Duodenal mucosa (tissue), 2 donors: ENCODE results near the gene ARPC5.
"Not testable (repeated sequence)": the region's sequence is repeated elsewhere in the genome, so short reads cannot be mapped to it uniquely, and the experiment has no call there.

ENCODE experiments used
- H3K27ac ChIP-seq: one replicate; pipeline ENCODE4 v1.7.0; 2013; ENCODE audit warnings: low read depth, low read length
- H3K27me3 ChIP-seq, 2 donors: one replicate each; pipeline ENCODE4 v1.7.0; 2013; ENCODE audit warnings: low read length in 2 of 2, control low read depth in 1 of 2; ENCODE audit not compliant: insufficient read depth in 2 of 2, control insufficient read depth in 1 of 2
- H3K36me3 ChIP-seq, 2 donors: one replicate each; pipeline ENCODE4 v1.7.0; 2013; ENCODE audit warnings: low read length in 2 of 2, control low read depth in 1 of 2; ENCODE audit not compliant: insufficient read depth in 2 of 2, control insufficient read depth in 1 of 2
- H3K4me1 ChIP-seq, 2 donors: one replicate each; pipeline ENCODE4 v1.7.0; 2013; ENCODE audit warnings: low read length in 2 of 2, control low read depth in 1 of 2; ENCODE audit not compliant: insufficient read depth in 2 of 2, control insufficient read depth in 1 of 2
- H3K4me3 ChIP-seq, 2 donors: one replicate each; pipeline ENCODE4 v1.7.0; 2013; ENCODE audit warnings: low read length in 2 of 2, low read depth in 1 of 2
- H3K9ac ChIP-seq, 2 donors: one replicate each; pipeline ENCODE4 v1.7.0; 2013; ENCODE audit warnings: low read length in 2 of 2, low read depth in 1 of 2
- H3K9me3 ChIP-seq, 2 donors: one replicate each; pipeline ENCODE4 v1.7.0; 2013; ENCODE audit warnings: low read length in 2 of 2, control low read depth in 1 of 2; ENCODE audit not compliant: control insufficient read depth in 1 of 2

ARPC5 gene

DNA sequence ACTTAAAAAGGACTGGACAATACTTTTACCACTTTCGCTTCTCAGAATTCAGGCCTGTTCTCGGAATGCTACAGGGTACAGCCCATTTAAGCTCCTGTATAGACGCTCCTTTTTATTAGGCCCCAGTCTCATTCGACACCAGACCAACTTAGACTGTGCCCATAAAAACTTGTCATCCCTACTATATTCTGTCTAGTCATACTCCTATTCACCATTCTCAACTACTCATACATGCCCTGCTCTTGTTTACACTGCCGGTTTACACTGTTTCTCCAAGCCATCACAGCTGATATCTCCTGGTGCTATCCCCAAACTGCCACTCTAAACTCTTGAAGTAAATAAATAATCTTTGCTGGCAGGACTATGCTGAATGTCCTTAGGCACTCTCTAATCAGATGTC is 17.4 kb downstream of the ARPC5 start:
- not testable (repeated sequence) for H3K9me3 ChIP-seq, H3K36me3 ChIP-seq, H3K9ac ChIP-seq, H3K27ac ChIP-seq, H3K4me3 ChIP-seq, H3K27me3 ChIP-seq, H3K4me1 ChIP-seq

DNA sequence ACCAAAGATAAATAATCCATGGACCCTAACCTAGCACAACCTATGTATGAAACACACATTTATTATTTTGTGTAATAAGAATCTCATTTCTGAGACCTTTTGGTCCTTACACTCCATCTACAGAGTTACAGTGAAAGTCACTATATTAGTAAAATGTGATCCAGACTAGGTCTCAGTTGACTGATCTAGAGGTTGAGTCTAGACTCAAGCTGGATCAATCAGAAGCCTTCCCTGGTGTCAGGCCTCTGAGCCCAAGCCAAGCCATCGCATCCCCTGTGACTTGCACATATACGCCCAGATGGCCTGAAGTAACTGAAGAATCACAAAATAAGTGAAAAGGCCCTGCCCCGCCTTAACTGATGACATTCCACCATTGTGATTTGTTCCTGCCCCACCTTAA is 22.6 kb downstream of the ARPC5 start:
- H3K27me3 ChIP-seq, H3K4me1 ChIP-seq, H3K36me3 ChIP-seq, H3K9ac ChIP-seq, H3K4me3 ChIP-seq, H3K27ac ChIP-seq, H3K9me3 ChIP-seq: not testable (repeated sequence)

DNA sequence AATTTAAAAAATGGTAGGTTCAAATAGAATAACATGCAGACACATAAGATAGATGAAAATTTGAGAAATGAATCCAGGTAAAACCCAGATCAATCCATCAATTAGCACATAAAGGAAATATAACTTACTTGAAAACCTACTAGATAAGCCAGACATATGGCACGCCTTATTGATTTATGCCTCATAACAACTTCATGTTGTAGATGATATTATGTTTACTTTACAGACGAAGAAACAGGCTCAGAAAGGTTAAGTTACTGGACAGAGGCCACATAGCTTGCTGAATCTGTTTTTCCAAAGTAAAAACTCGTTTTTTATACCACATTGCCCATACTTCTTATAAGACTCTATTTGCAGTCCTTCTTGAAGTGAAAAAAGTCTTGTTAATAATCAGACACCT is 23.2 kb downstream of the ARPC5 start:
- no peaks in the 10 kb centered on the region for H3K4me1 ChIP-seq
- no peaks in the 10 kb centered on the region for H3K36me3 ChIP-seq
- H3K4me3 ChIP-seq, result no peak overlapping the region
- no peak overlapping the region for H3K9ac ChIP-seq
- no peaks in the 10 kb centered on the region for H3K27me3 ChIP-seq
- no peak overlapping the region for H3K27ac ChIP-seq
- H3K9me3 ChIP-seq, result no peaks in the 10 kb centered on the region

DNA sequence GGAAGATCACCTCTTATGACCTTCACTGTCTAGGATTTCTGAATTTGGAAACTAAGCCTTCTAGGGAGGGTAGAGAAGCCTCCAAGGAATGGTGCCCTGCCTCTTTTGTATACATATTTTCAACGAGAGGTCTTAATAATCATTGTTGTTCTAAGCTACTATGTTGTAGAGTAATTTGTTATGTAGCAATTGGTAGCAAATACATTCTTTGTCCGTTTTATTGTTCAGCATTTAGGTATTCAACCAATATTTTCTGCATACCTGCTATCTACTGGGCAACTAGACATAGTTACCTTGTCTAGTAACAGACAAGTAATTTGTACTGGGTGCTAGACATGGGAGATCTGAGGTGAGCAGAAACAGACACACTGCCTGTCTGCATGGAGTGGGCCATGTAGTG is 24.6 kb downstream of the ARPC5 start:
- Histone ChIP-seq H3K9me3 (no peaks in the 10 kb centered on the region), H3K4me3 (no peak overlapping the region), H3K27ac (no peak overlapping the region), H3K9ac (no peak overlapping the region), H3K27me3 (no peaks in the 10 kb centered on the region), H3K4me1 (no peaks in the 10 kb centered on the region), H3K36me3 (no peaks in the 10 kb centered on the region)

DNA sequence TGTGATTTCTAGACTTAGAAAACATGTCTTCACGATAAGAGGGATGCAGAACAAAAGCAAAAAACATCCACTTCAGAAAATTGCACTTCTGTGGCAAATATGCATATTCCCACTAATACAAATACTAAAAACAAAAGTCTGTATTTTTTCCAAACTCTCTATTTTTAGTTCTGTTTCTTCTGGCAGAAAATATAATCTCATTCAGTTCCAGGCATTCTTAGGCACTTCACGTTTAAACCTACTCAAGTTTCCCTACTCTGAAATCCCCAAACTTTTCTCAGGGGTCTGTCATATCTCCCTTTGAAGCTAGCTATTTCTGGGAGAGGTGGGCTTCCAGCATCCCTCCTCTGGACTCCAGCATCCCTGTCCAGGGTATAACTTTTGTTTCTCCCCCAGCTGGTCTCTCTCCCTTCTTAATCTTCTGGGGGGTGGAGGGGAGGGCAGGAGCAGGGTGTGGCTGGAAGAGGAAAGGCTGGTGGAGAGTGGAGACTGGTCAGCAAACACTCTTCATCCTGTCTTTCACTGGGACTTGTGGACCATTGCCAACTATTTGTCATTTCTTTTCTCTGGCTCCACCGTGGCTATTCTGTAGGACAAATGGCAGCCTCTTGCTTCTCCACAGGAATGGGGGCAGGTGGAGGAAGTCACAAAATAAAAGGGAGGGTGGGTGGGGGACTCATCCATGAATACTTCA is 25.7 kb downstream of the ARPC5 start:
- no peak overlapping the region for H3K27ac ChIP-seq
- no peaks in the 10 kb centered on the region for H3K4me1 ChIP-seq
- no peaks in the 10 kb centered on the region for H3K9me3 ChIP-seq
- no peak overlapping the region for H3K4me3 ChIP-seq
- no peaks in the 10 kb centered on the region for H3K27me3 ChIP-seq
- no peaks in the 10 kb centered on the region for H3K36me3 ChIP-seq
- no peak overlapping the region for H3K9ac ChIP-seq

DNA sequence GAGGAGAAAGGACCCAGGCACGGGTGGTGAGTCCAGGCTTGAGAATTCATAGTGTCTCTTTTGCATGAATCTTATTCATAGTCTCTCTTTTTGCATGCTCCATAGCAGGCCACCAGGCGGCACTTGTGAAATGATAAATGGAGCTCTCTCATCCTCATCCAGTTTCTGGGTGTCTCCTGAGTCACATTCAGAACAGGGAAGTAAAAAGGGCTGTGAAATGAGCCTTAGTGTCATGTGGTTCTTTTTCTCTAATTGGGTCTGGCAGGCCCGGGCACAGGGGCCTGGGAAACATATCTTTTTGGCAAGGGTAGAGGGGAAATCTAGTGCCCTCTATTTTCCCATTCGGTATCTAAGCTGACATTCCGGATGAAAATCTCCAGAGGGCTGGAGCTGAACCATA is 26.3 kb downstream of the ARPC5 start:
- H3K27me3 ChIP-seq, result no peaks in the 10 kb centered on the region
- H3K27ac ChIP-seq, result no peak overlapping the region
- H3K9me3 ChIP-seq, result no peaks in the 10 kb centered on the region
- no peaks in the 10 kb centered on the region for H3K4me1 ChIP-seq
- no peak overlapping the region for H3K4me3 ChIP-seq
- no peak overlapping the region for H3K9ac ChIP-seq
- H3K36me3 ChIP-seq, result no peaks in the 10 kb centered on the region

DNA sequence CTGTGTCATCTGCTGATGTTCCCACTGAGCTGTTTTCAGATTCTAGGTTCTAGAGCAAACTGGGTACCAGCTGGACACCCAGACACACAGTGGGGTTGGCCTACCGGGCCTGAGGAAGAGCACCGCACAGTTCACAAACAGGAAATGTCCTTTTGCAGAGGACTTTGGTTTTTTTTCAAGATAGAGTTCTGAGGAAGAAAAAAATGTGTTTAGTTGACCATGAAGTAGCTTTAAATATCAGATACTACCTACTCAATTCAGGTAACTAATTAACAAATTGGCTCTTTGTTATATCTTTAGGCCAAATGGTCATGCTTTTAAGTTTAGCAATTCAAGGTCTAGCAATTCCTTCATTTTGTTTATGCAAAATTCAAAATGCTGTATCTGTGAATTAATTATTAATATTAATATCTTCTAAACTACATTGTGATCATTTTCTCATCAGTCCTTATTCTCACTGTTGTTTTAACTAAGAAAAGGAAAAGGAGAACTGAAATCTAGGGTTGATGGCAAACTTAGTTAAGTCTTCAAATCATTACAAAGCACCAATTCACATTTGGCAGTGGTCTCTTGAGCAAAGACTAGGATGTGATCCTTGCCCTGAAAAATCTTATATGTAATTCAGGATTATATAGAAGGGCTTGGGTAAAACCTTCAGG is 28.1 kb downstream of the ARPC5 start:
- Histone ChIP-seq H3K9me3 (no peaks in the 10 kb centered on the region), H3K27me3 (no peaks in the 10 kb centered on the region), H3K4me1 (peaks cover 3 to 5% of the 10 kb centered on the region in 2 donors), H3K27ac (no peak overlapping the region), H3K9ac (no peak overlapping the region), H3K36me3 (no peaks in the 10 kb centered on the region), H3K4me3 (no peak overlapping the region)

DNA sequence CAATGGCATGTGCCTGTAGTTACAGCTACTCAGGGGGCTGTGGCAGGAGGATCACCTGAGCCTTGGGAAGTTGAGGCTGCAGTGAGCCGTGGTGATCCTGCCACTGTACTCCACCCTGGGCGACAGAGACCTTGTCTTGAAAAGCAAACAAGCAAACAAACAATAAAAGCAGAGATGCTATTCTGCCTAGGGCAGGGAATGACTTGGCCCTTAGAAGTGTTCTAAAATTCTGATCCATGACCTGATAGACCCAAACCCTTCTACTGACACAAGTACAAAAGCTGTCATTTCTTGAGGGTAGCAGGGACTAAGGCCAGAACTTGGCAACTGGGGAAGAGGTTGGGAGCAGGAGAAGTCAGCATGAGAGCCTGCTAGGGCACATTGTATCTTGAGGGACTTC is 29.7 kb downstream of the ARPC5 start:
- no peak overlapping the region for H3K4me3 ChIP-seq
- H3K27me3 ChIP-seq, result no peaks in the 10 kb centered on the region
- H3K4me1 ChIP-seq, result peaks cover 3 to 5% of the 10 kb centered on the region in 2 donors
- no peak overlapping the region for H3K9ac ChIP-seq
- no peak overlapping the region for H3K27ac ChIP-seq
- no peaks in the 10 kb centered on the region for H3K36me3 ChIP-seq
- no peaks in the 10 kb centered on the region for H3K9me3 ChIP-seq

DNA sequence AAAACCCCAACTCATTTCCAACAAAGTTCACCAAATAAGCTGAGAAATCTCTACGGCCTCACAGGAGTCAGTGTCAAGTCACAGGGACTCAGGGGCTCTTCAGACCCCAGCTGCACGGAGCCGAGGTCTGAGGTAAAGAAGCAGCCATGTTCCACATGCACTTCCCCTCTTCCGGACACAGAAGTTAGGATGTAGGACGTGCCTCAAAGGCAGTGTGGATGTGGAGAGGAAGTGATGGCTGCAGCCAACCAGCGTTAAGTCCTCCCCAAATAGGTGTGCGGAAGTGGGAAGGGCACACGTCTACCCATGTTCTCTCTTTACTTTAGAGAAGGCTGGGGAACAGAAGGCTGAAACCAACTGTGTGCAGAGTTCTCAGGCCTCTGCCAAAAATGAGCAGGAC is 30.8 kb downstream of the ARPC5 start:
- no peaks in the 10 kb centered on the region for H3K36me3 ChIP-seq
- no peaks in the 10 kb centered on the region for H3K27me3 ChIP-seq
- no peaks in the 10 kb centered on the region for H3K9me3 ChIP-seq
- no peak overlapping the region for H3K9ac ChIP-seq
- H3K27ac ChIP-seq, result no peak overlapping the region
- peaks cover 3 to 5% of the 10 kb centered on the region in 2 donors for H3K4me1 ChIP-seq
- H3K4me3 ChIP-seq, result no peak overlapping the region

DNA sequence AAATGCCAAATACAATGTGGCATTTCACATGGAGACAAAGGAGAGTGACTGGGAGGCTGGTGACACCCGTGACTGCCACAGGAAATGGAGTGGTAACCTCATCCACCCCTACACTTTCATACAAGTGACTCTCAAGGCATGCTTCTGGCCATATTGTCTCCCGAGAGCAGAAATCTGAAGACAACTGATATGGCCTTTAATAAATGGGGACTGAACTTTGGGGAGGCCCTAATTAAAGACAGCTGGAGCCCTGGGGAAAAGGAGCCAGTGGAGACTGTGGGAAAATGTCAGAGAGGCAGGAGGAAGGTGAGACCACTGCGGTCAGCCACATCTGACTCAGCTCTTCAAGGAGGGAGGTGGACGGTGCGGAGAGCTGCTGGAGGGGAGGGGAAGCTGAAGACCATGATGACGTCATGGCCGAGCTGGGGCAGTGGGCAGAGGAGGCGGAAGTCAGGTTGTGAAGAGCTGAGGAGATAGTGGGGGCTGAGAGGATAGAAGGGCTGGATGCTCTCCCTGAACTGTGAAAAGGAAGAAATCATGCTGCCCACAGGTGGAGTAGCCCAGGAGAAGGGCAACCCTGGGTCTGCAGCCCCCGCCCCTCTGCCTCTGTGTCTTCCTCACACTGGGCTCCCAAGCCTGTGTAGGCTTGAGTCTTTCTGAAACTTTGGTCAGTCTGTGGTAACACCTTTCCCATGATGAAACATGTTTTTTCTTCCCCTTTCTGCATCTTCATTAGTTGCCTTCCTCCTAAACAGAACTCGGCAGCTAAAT is 31.4 kb downstream of the ARPC5 start:
- no peak overlapping the region for H3K27ac ChIP-seq
- H3K27me3 ChIP-seq, result no peaks in the 10 kb centered on the region
- H3K4me3 ChIP-seq, result no peak overlapping the region
- H3K36me3 ChIP-seq, result no peaks in the 10 kb centered on the region
- H3K4me1 ChIP-seq, result peaks cover 3 to 5% of the 10 kb centered on the region in 2 donors
- no peak overlapping the region for H3K9ac ChIP-seq
- H3K9me3 ChIP-seq, result no peaks in the 10 kb centered on the region
